HCEC 1CT (cell line): ENCODE results near the gene SMARCC2.

Source experiments
- DNase-seq: peaks from one replicate; pipeline ENCODE4 v3.0.0-alpha.2; 2017

Gene SMARCC2

GRCh38 chr12:56189099-56189917, at the start of gene SMARCC2:
Gene SMARCC2 (minus strand): TSS chr12:56189483. CDS start chr12:56189461, 22 bp downstream.
- peak; percentile 85 for DNase-seq

GRCh38 chr12:56237552-56237951, 48.3 kb upstream of the SMARCC2 start:
- DNase-seq: no peak

GRCh38 chr12:56236985-56237384, 47.7 kb upstream of the SMARCC2 start:
- DNase-seq: no peak

- no peak for DNase-seq
Observed at GRCh38 chr12:56236091-56236490, 46.8 kb upstream of the SMARCC2 start.

- DNase-seq: no peak
Observed at GRCh38 chr12:56234746-56235436, 45.6 kb upstream of the SMARCC2 start.

GRCh38 chr12:56231184-56231582, 41.9 kb upstream of the SMARCC2 start:
- no peak for DNase-seq

- DNase-seq: no peak
Observed at GRCh38 chr12:56230432-56231183, 41.3 kb upstream of the SMARCC2 start.

- no peak for DNase-seq
Observed at GRCh38 chr12:56229916-56230431, 40.7 kb upstream of the SMARCC2 start, which contains the start of gene SLC39A5. Gene SLC39A5 (plus strand): TSS chr12:56230051. CDS start chr12:56231275, 1,224 bp downstream.

- DNase-seq: no peak
Observed at GRCh38 chr12:56229082-56229481, 39.8 kb upstream of the SMARCC2 start.

GRCh38 chr12:56224954-56225353, 35.7 kb upstream of the SMARCC2 start:
- DNase-seq: no peak

GRCh38 chr12:56224102-56224701, 34.9 kb upstream of the SMARCC2 start, which contains the start of gene NABP2:
Gene NABP2 (plus strand): TSS chr12:56224342. CDS start chr12:56224857, 515 bp downstream.
- peak; percentile 98 for DNase-seq

- DNase-seq: no peak
Observed at GRCh38 chr12:56223571-56224101, 34.4 kb upstream of the SMARCC2 start.

GRCh38 chr12:56222531-56222895, 33.2 kb upstream of the SMARCC2 start:
- no peak for DNase-seq

- peak; percentile 97 for DNase-seq
Observed at GRCh38 chr12:56221757-56222530, 32.7 kb upstream of the SMARCC2 start, which contains the start of gene RNF41. Gene RNF41 (minus strand): TSS chr12:56221922. CDS start chr12:56214047, 7,875 bp downstream.

GRCh38 chr12:56221232-56221756, 32.0 kb upstream of the SMARCC2 start:
- peak; percentile 54 for DNase-seq

GRCh38 chr12:56220611-56221231, 31.4 kb upstream of the SMARCC2 start:
- peak; percentile 49 for DNase-seq

GRCh38 chr12:56219840-56220239, 30.6 kb upstream of the SMARCC2 start:
- no peak for DNase-seq

- DNase-seq: no peak
Observed at GRCh38 chr12:56216461-56216860, 27.2 kb upstream of the SMARCC2 start.

- no peak for DNase-seq
Observed at GRCh38 chr12:56213878-56214277, 24.6 kb upstream of the SMARCC2 start.

GRCh38 chr12:56212361-56212760, 23.1 kb upstream of the SMARCC2 start:
- no peak for DNase-seq

- DNase-seq: no peak
Observed at GRCh38 chr12:56208006-56208405, 18.7 kb upstream of the SMARCC2 start.
